GM12878 (cell line): ENCODE results near the gene SLC23A2. TPM values are rescaled to one million over a fixed set of nuclear protein-coding genes. Genes with fewer than 3 reads are reported as not detected.

Experiments
- ATAC-seq: fragments of 200-7000 bp; cut with Tn5 transposase; 3 replicates; pipeline ENCODE4 v1.9.1; 2020; ENCODE audit warnings: mild to moderate bottlenecking, moderate library complexity
- BruUV-seq: library from RNA; stranded (reverse); fragments of 400-500 nt; replicated peaks from 2 replicates; lab custom pipeline; 2021; lab: Mats Ljungman, UMichigan
- CTCF ChIA-PET: fragments of 300-600 bp; sonication (Branson Sonifier 250); formaldehyde crosslinking; extraction: SDS; loops from one replicate; lab custom pipeline; 2021; ENCODE audit warnings: inconsistent platforms; lab: Yijun Ruan, JAX
- POLR2A ChIA-PET: fragments of 350-600 bp; formaldehyde crosslinking; extraction: SDS; loops from one replicate; lab custom pipeline; 2021; ENCODE audit warnings: inconsistent platforms; lab: Charles Lee
- RAD21 ChIA-PET: fragments of 300-600 bp; sonication (Branson Sonifier 250); formaldehyde crosslinking; loops from one replicate; lab custom pipeline; 2023; ENCODE audit warnings: antibody characterized with exemption; ENCODE audit not compliant: unreplicated experiment; lab: Charles Lee
- SMC1A ChIA-PET: fragments of 300-600 bp; sonication (Branson Sonifier 250); formaldehyde crosslinking; loops from one replicate; lab custom pipeline; 2023; ENCODE audit not compliant: unreplicated experiment, uncharacterized antibody; lab: Charles Lee
- DNase-seq: peaks from one replicate; pipeline ENCODE4 v3.0.0-alpha.2; 2011; ENCODE audit warnings: low read depth, low spot score
- FAIRE-seq: peaks from 3 replicates; lab custom pipeline; 2011; peaks lifted over from hg19 to GRCh38; lab: Jason Lieb, UNC
- H2AFZ ChIP-seq: 2 replicates; pipeline ENCODE4 v1.6.0; 2011; ENCODE audit warnings: low read depth, low read length, control low read depth; ENCODE audit not compliant: control insufficient read depth
- H3K27ac ChIP-seq: 2 replicates; pipeline ENCODE4 v1.5.1; 2011; ENCODE audit warnings: control low read depth; ENCODE audit not compliant: control insufficient read depth, insufficient read depth
- H3K27me3 ChIP-seq, 2 experiments: replicated peaks in 1 of 2; 2 replicates each; pipeline versions ENCODE4 v1.6.0 to v1.6.1; 2011; ENCODE audit warnings: low read length in 1 of 2; ENCODE audit not compliant: control insufficient read depth in 2 of 2, insufficient read depth in 2 of 2
- H3K36me3 ChIP-seq, 2 experiments: 2 replicates each; pipeline ENCODE4 v1.5.1; 2011; ENCODE audit warnings: low read length in 1 of 2; ENCODE audit not compliant: control insufficient read depth in 2 of 2, insufficient read depth in 2 of 2
- H3K4me1 ChIP-seq: 2 replicates; pipeline ENCODE4 v1.6.1; 2011; ENCODE audit warnings: mild to moderate bottlenecking, low read length, moderate library complexity, mixed read lengths; ENCODE audit not compliant: control insufficient read depth, insufficient read depth
- H3K4me2 ChIP-seq: 2 replicates; pipeline ENCODE4 v1.6.0; 2011; ENCODE audit warnings: control low read depth; ENCODE audit not compliant: control insufficient read depth, insufficient read depth
- H3K4me3 ChIP-seq: fragments of 200-600 bp; sonication (generic); 2 replicates; pipeline ENCODE4 v1.5.1; 2016
- H3K79me2 ChIP-seq: 2 replicates; pipeline ENCODE4 v1.6.0; 2011; ENCODE audit warnings: low read length; ENCODE audit not compliant: control insufficient read depth, insufficient read depth
- H3K9ac ChIP-seq: 2 replicates; pipeline ENCODE4 v1.8.0; 2011; ENCODE audit warnings: low read length, control low read depth, mixed read lengths; ENCODE audit not compliant: control insufficient read depth, insufficient read depth
- H3K9me3 ChIP-seq: replicated peaks from 3 replicates; pipeline ENCODE4 v1.5.1; 2011; ENCODE audit warnings: mild to moderate bottlenecking, low read length; ENCODE audit not compliant: control insufficient read depth, insufficient read depth
- H4K20me1 ChIP-seq: 2 replicates; pipeline ENCODE4 v1.6.0; 2011; ENCODE audit not compliant: control insufficient read depth, insufficient read depth
- HDAC2 ChIP-seq: fragments of 200-600 bp; sonication (generic); IDR thresholded peaks from 2 replicates; pipeline ENCODE4 v1.6.1; 2017
- ZNF24 ChIP-seq: fragments of 450-650 bp; IDR thresholded peaks from 2 replicates; pipeline ENCODE4 v1.6.1; 2017; ENCODE audit warnings: antibody characterized with exemption, mild to moderate bottlenecking
- ZNF274 ChIP-seq: IDR thresholded peaks from one replicate; pipeline ENCODE4 v1.8.0; 2011; ENCODE audit not compliant: insufficient read length, insufficient read depth
- ZNF384 ChIP-seq: IDR thresholded peaks from 2 replicates; pipeline ENCODE4 v1.6.1; 2012; ENCODE audit warnings: low read depth, mild to moderate bottlenecking, low read length, improper control_type of control experiment, borderline replicate concordance
- WGBS: methylation state at CpG from one replicate; pipeline ENCODE4 v1.1.6; 2016; ENCODE audit warnings: low lambda C conversion rate; ENCODE audit not compliant: insufficient replicate concordance, insufficient coverage; ENCODE audit errors: missing lambda C conversion rate; 5-methylcytosine and 5-hydroxymethylcytosine counted together
- in situ Hi-C: fragments of 300-500 bp; cut with MboI; formaldehyde crosslinking; loops from 9 replicates; pipeline ENCODE4 v1.14.3; 2018; ENCODE audit warnings: mixed read lengths
- intact Hi-C: fragments of 100-400 bp; cut with micrococcal nuclease; formaldehyde crosslinking; loops from one replicate; pipeline ENCODE4 v1.14.2; 2022; ENCODE audit not compliant: unreplicated experiment
- polyA plus RNA-seq, 11 experiments: library from polyadenylated mRNA; depleted of rRNA in 4 of 11; unstranded in 6 of 11; stranded (reverse) in 5 of 11; fragments of >200 nt; fragmentation: Nextera tagmentation in 4 of 11; fragmentation: Illumina TruSeq in 1 of 11; extraction: Ambion mirVana in 4 of 11; extraction: Trizol in 1 of 11; gene quantifications; 1 replicate in 1 of 11; 2 replicates in 10 of 11; pipeline versions ENCODE4 v1.2.1 to v1.2.3, GENCODE V29; 2011 to 2016; ENCODE audit warnings: inconsistent platforms in 2 of 11, missing spikeins in 2 of 11, low read depth in 1 of 11
- total RNA-seq, 4 experiments: library from RNA; depleted of rRNA in 3 of 4; stranded (reverse); fragments of >200 nt in 3 of 4; fragmentation: Illumina TruSeq in 1 of 4; extraction: Trizol in 1 of 4; gene quantifications; 2 replicates each; pipeline versions ENCODE4 v1.2.1 to v1.2.3, GENCODE V29; 2013 to 2021

The SLC23A2 gene
- total and polyA plus RNA-seq, 10 of the 15 experiments (the other 5 are each of a cell fraction or from before 2014, with no cell fraction given): 4.4 to 56.1 (median 35.5) TPM

- no peak overlapping the region for H3K9ac ChIP-seq
- ChIA-PET CTCF (no interaction called here), RAD21 (no interaction called here), POLR2A (no interaction called here), SMC1A (no interaction called here)
- no peak overlapping the region for H3K4me2 ChIP-seq
- FAIRE-seq (no peak), ATAC-seq (no peak), DNase-seq (no peak)
- no peak overlapping the region for H2AFZ ChIP-seq
- H3K27ac ChIP-seq: no peak overlapping the region
- no peaks in the 10 kb centered on the region for H3K27me3 ChIP-seq
- intact Hi-C loops (no loop called here), in situ Hi-C loops (no loop called here)
- no peaks in the 10 kb centered on the region for H4K20me1 ChIP-seq
- TSS peak; percentile 35 for BruUV-seq
- H3K36me3 ChIP-seq: peaks cover 0 to 37% of the 10 kb centered on the region in 2 experiments; a peak in 2 of 4 replicates
- no peak for TF ChIP-seq ZNF24
- TF ChIP-seq ZNF274: no peak
- H3K9me3 ChIP-seq: no peaks in the 10 kb centered on the region; the same call in 2 of the 3 replicates
- H3K79me2 ChIP-seq: no peaks in the 10 kb centered on the region
- no peak overlapping the region for H3K4me3 ChIP-seq
- no peaks in the 10 kb centered on the region for H3K4me1 ChIP-seq
- 76% methylated on average over 14 of the region's 14 CpGs for WGBS
These were observed 100.1 kb downstream of the SLC23A2 start for GRCh38 chr20:4901031-4901818.

GRCh38 chr20:4898282-4899244 lies 102.7 kb downstream of the SLC23A2 start:
- Histone ChIP-seq H2AFZ (no peak overlapping the region), H4K20me1 (no peaks in the 10 kb centered on the region; the same call in 1 of the 2 replicates), H3K79me2 (no peaks in the 10 kb centered on the region), H3K36me3 (peaks cover 0 to 38% of the 10 kb centered on the region in 2 experiments; a peak in 2 of 4 replicates), H3K4me1 (peaks cover 10% of the 10 kb centered on the region), H3K4me3 (no peak overlapping the region), H3K4me2 (no peak overlapping the region), H3K9me3 (no peaks in the 10 kb centered on the region), H3K9ac (no peak overlapping the region), H3K27me3 (no peaks in the 10 kb centered on the region), H3K27ac (no peak overlapping the region)
- TF ChIP-seq HDAC2 (no peak), ZNF384 (no peak)
- FAIRE-seq (no peak), ATAC-seq (no peak), DNase-seq (no peak)
- ChIA-PET RAD21 (no interaction called here), SMC1A (interaction anchor here (1.3 to 1.9 kb wide), 2 partner anchors 9 to 173 kb away, joined by 4 to 5 read pairs; no protein-coding TSS in a partner anchor), CTCF (interaction anchor here (1.1 to 1.8 kb wide), 4 partner anchors 10 to 51 kb away, joined by 3 to 7 read pairs (median 4); no protein-coding TSS in a partner anchor), POLR2A (interaction anchor here (0.5 kb wide), 1 partner anchor 810 kb away, joined by 4 read pairs; no protein-coding TSS in a partner anchor)
- in situ Hi-C loops: no loop called here
- 65% methylated on average over 14 of the region's 14 CpGs for WGBS
- intact Hi-C loops: no loop called here
- BruUV-seq: no TSS peak
